ENCODE data around the gene TMEM237.

TMEM237 gene

DNA sequence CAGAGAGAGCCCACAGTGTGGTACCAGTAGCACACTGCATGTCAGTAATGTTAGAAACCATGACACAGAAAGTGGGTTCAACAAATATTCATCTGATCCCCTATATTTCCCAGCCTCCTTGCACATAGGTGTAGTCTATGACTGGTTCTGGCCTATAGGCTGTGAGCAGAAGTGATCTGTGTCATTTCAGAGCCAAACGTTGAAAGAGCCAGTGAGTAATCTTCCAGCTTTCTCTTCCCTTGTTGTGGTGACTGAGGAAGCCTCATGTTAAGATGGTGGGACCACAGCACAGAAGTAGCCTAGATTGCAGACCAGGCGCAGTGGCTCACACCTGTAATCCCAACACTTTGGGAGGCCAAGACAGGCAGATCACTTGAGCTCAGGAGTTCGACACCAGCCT lies 4.1 kb downstream of the TMEM237 start:
- no peak for DNase-seq

DNA sequence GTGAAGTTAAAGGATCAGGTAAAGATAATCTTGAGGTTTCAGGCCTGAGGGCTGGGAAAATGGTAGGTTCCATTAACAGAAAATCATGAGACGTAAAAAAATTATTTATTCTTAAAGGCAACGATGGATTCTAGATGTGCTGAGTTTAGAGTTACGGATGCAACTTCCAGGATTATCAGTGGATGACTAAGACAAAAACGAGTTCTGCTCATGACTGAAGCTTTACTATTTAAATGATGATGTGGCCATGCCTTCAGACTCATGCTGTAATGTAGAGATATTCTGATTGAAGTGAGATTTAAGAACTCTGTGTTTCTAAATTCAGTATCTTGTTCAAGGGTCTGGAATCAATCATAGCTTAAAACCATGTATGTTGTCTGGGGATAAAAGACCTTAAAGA lies 5.0 kb downstream of the TMEM237 start:
- DNase-seq: no peak

DNA sequence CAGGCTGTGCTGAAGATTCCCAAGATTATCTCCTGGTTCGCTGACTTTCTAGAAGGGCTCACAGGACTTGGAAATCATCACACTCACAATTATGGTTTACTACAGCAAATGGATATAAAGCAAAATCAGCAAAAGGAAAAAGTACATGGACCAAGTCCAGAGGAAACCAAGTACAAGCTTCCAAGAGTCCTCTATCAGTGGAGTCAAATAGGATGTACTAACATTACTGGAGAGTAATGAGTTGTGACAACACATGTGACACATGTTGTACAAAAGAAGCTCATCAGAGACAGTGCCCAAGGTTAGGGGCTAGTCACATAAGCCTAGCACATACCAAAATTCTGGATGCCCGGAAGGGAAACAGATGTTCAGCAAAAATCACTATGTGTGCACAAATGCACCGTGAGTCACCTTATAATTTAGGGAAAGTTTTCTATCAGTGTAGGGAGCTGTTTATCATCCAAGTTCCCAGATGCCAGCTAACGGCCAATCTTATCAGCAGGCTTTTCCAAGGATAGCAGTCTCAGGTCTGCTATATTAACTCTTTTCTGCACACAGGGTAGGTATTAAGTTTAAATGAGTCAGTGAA lies 9.5 kb downstream of the TMEM237 start:
- DNase-seq: no peak

DNA sequence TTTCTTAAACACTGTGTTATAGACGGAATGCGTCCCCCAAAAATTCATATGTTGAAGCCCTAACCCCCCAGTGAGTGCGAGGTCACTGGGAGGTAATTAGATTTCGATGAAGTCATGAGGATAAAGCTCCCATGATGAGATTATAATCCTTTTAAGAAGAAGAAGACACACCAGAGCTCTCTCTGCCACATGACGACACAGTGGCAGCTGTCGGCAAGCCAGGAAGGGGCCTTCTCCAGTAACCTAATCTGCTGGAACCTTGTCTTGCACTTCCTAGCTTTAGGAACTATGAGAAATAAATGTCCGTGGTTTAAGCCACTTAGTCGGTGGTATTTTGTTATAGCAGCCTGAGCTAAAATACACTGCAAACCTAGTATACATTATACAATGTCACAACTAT lies 12.3 kb downstream of the TMEM237 start:
- no peak for DNase-seq

DNA sequence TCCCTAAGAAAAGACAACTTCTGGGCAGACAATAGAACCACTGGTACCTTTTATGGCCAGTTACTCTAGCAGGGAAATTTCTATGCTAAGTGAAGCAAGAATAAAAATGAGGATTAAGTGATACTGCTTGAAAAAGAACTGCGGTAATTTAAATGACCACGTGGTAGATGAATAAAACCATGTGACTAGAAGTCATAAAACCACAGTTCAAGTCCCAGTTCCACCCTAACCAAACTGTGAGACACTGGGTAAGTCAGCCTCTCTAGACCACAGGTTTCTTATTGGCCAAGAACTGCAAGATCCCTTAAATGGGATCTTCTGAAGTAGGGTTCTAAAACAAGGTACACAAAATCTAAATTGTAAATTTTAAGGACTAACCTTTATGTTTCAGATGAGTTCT lies 12.7 kb downstream of the TMEM237 start:
- DNase-seq: no peak

DNA sequence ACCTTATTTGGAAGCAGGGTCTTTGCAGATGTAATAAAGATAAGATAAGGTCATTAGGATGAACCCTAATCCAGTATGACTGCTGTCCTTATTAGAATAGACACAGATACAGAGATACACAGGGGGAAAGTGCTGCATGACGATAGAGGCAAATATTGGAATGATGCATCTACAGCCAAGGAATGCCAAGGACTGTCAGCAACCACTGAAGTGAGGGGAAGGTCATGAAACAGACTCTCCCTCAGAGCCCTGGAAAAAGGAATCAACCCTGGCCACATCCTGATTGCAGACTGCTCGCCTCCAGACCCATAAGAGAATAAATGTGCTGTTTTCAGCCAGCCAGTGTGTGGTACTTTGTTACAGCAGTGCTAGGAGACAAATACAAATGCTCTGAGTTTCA lies 14.8 kb downstream of the TMEM237 start:
- DNase-seq: no peak

DNA sequence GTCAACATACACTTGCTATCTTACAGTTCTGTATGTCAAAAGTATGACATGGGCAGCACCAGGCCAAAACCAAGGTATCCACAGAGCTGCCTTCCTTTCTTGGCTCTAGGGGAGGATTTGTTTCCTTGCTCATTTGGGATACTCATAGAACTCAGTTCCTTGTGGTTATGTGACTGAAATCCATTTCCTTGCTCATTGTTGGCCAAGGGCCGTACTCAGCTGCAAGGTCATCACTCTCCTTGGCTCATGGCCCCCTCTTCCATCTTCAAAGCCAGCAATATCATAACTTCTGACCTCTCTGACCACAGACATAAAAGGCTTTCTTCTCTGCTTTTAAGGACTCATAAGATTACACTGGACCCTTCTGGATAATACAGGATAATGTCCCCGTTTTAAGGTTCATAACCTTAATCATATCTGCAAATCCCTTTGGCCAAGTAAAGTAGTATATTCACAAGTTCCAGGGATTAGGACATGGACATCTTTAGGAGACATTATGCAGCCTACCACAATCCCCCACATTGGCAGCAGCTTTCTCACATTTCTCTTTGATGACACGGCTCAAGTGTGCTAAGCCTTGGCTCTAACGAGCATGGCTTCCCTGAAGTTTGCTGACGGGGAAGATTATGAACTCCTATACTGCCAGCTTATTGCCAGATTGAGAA lies 20.9 kb downstream of the TMEM237 start:
- no peak for DNase-seq

DNA sequence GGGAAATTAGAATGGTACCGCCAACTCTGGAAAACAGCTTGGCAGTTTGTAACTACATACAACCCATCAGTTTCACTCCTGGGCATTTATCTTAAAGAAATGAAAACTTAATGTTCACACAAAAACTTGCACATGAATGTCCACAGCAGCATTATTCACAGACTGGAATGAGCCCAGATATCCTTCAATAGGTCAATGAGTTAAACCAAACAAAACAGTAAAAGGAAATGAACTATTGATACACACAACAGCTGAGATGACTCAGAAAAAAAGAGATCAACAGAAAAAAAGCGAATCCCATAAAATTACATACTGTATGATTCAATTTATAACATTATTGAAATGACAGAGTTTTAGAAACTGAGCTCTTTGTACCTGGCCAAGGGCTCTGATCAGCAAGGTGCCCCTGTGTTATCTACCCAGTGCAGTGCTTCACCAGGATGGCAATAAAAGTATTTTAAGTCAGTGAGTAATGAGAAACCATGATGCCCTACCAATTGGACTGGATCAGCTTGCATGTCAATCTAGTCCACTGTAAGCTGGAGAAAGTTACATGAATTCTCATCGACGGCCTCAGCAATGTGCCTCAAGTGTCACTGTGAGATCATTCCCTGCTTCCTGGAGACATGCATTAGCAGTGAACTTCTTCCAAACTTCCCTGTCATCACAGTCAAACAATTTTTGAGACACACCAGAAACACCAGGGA lies 21.9 kb downstream of the TMEM237 start:
- no peak for DNase-seq

DNA sequence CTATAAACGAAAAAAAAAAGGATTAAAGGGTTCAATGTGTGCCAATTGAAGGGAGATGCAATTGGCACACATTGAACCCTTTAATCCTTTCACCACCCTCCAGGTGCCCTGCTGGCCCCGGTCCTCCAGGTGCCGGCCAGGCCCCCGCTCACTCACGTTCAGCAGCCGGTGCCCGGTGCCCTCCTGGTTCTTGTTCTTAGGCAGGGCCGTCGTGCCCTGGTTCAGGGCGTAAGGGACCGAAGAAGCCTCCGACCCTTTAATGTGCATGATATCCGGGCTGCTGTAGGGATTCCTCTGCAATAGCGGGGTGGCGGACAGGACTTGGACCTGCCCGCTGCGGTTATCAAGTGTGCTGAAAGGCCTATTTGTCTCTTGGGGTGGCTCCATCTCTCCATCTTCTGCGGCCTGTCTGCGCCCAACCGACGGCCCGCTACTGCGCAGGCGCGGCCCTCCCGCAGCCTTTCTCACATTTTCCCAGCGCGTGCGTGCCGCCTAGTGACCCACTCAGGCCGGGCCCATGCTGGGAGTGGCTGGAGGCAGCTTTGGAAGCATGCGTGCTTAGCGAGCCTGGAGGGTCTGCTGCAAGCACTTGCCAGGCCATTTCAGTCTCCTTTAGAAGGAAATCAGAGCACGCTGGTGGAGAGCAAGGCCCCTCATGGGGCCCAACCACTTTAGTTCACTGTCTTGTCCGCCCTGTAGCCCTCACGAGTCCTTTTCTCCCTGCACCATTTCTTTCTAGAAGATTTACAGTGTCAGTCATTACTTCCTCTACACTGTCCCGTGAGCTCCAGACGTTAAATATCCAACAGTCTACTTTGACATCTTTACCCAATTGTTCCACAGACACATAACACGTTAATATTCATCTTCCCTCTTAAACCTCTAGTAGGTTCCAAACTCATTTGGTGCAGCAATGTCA lies 24.3 kb downstream of the TMEM237 start:
- no peak for DNase-seq

DNA sequence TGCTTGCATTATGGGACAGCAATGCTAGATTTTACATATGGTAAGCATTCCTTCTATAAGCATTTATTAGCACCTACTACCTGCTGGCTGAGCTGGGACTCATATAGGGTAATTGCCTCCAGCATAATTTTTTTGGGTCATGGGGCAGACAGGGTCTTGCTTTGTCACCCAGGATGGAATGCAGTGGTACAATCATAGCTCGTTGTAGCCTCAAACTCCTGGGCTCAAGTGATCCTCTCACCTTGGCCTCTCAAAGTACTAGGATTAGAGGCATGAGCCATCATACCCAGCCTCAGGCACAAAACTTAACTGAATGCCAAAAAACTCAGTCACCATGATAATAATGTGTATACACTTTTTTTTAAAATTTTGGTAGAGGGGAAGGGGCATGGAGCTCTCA lies 35.3 kb downstream of the TMEM237 start:
- DNase-seq: no peak

DNA sequence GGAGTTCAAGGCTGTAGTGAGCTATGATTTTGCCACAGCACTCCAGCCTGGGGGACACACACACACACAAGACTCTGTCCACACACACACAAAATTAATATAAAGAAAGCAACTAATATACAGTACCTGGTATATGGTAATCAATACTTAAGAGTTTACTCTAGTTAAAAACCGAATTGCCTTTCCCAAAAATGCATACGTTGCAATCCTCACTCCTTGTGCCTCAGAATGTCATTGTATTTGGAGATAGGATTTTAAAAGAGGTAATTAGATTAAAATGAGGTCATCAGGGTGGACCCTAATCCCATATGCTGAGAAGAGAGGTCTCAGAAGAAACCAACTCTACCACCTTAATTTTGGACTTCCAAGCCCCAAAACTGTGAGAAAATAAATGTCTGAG lies 35.7 kb downstream of the TMEM237 start:
- DNase-seq: no peak

DNA sequence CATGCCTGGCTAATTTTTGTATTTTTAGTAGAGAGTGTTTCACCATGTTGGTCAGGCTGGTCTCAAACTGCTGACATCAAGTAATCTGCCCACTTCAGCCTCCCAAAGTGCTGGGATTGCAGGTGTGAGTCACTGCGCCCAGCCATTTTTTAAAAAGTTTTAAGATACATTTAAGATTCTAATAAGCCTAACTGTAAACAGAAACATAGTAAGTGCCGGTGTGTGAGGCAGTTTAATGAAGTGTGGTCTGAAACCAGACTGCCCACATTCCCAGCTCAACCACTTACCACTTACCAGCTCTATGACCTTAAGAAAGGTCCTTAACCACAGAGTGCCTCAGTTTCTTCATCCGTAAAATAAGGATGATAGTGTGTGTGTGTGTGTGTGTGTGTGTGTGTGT lies 42.4 kb downstream of the TMEM237 start:
- no peak for DNase-seq

DNA sequence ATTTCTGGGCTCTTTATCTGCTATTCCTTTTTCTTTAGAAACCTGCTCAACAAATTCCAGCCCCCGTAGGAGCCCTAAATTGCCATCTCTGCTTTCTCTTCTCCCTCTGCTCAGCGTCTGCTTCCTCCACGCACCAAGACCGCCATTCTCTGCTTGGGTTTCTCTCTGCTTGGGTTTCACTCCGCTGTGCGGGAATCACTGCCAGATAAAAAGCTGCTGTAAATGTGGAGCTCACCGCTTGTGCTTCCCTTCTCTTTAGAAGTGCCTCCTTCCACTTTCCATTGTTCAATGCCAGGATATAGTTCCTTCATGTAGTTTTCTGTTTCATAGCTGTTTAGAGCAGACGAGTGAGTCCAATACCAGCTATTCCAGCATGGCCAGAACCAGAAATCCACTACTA lies 45.9 kb downstream of the TMEM237 start:
- no peak for DNase-seq

DNA sequence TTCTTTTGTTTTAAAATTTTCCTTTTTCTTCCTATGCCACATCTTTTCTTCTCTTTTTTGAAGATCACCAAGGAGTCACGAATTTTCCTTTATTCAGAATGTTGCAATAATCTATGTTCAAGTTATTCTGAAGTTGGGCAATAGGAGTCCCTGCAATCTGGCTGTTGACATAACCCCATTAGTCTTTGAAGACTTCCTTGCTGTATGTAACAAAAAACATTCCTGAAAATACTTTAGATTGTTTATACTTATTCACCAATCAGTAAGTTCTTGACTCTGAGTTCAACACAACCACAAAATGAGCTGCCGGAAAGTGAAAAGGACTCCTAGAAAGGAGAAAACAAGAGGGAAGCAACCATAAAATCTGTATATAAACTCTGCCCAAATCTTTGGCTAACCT lies 62.8 kb downstream of the TMEM237 start:
- DNase-seq: no peak

DNA sequence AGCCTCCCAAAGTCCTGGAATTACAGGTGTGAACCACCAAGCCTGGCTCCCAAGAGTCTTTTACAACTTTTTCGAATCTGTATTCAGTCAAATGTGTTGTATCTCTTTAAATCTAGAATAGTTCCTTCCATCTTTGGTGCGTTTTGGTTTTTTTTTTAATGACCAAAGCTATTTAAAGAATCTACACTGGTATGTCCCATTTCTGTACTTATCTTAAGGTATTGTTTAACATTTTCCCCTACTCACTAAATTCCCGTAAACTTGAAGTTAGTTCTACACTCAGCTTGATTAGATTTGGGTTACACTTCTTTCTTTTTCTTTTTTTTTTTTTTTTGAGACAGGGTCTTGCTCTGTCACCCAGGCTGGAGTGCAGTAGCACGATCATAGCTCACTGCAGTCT lies 63.8 kb downstream of the TMEM237 start:
- DNase-seq: no peak

DNA sequence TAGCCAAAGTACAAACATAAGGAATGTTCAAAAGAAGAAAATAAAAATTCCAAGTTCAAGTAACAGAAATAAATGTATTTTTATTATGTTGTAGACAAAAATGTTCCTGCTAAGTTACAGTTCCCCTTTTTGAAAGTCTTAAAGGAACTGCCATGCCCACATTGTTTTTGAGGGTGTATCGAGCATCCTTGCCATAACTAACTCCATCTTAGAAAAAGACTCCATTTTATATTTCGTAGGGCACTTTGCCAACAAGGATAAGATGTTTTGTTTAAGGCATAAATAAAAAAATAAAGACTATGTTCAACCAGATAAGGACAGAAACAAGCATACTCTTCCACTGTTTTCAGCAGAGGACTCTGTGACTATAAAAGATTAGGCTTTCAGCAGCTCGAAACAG lies 67.3 kb downstream of the TMEM237 start:
- no peak for DNase-seq

DNA sequence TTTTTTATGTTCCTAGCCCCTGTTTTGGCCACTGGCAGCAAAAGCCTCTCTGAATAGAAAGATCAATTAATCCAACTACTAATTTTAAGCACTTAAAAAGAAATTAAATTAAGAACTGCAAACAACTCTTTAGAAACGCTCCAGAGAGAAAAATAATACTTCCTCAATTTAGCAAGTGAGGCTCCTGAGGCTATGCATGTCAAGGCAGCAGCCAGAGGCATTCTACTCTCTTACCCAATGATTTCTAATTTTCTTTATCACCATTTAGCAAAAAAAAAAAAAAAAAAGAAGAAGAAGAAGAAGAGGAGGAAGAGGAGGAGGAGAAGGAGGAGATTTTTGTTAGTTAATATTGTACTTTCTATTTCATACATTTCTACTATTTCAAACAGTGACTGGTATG lies 68.5 kb downstream of the TMEM237 start:
- DNase-seq: peak; percentile 25

DNA sequence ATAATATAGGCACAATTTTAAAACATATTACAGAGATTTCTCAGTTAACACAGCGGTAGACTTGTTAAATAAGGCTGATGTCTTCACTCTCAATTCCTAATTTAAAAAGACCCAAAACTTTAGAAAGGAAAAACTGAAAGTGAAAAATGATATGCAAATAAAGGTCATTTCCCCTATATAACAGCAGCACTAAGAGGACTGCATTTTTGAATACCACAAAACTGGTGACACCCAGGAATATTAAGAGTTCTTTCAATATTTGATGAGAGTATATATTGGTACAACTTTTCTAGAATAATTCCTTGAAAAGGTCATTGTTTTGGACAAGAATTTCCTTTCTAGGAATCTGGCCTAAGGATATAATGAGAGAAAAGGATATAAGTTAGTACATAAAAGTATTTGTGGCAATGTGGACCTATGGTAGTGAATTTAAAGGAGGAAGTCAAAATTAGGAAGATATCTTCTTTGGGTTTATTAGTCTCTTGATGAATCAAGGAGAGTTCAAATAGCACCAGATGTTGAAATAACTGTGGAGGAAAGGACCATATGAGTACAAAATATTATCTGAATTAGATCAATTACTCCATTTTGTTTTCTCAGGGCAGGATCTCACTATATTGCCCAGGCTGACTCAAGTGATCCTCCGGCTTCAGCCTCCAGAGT lies 70.3 kb downstream of the TMEM237 start:
- DNase-seq: no peak

Measured in SIG-M5 (cell line).